COLO668 (cell line): ENCODE results near the gene PRKCZ.

Source experiments
- DNase-seq: peaks from one replicate; lab custom pipeline; 2025; ENCODE audit not compliant: unreplicated experiment; lab: John Stamatoyannopoulos, UW

Gene PRKCZ

DNA sequence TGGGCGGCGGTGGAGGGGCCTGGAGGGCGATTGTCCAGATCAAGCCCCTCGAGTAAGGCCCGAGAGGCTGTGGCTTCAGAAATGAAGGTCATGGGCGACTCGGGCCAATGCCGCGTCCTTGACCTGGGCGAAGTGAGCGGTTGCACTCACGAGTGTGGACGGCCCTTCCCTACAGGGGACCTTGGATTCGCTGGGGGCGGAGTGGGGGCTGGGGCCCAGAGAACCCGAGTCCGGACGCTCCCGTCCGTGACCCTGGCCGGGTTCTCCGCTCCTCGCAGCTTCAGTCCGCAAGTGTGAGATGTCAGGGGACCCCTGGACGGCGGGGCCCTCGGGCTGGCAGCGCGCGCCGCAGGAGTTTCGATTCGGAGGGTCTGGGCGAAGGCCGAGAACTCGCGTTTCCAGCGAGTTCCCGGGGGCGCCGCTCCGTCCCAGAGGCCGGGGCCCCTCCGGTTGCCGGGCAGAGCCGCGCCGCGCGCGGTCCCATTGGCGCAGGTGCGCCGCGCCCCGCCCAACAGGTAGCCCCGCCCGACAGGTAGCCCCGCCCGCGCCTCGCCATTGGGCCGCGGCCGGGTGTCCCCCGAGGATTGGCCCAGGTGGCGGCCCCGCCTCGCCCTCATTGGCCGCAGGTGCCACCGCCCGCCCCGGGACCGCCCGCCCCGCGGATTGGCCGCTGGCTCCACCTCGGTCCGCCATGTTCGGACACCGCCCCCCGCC is at the start of gene PRKCZ:
Gene PRKCZ, plus strand, starts transcription at position 694 of the 714 bp plus-strand sequence. CDS start 220 bp downstream, outside the sequence.
- peak; percentile 100 for DNase-seq

DNA sequence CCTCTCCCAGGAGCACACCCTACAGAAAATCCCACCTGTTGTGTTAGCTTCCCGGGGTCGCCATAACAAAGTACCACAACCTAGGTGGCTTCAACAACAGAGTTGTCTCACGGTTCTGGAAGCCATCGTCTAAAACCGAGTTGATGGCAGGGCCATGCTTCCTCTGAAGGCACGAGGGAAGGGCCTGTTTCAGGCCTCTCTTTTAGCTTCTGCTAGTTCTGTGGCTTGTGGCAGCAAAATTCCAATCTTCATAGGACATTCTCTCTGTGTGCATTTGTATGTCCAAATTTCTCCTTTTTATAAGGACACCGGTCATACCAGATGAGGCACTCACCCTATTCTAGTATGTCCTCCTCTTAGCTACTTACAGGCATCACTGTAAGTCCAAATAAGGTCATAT is 49.8 kb upstream of the PRKCZ start:
- no peak for DNase-seq

DNA sequence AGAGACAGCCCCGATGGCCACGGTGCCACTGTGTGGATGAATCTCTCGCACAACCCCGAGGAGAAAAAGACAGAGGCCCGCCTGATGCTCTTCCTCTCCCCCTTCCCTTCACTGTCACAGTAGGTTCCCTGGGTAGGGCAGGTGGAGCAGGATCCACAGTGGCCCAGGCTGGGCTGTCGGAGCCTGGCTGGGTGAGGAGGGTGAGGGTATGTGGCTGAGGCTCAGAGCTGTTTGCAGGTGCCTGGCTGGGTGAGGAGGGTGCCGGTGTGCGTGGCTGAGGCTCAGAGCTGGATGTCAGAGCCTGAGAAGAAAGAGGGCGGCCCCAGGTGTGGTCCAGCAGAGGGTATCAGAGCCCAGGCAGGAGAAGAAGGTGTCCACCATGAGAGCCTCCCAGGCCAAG is 49.4 kb upstream of the PRKCZ start:
- DNase-seq, result no peak

DNA sequence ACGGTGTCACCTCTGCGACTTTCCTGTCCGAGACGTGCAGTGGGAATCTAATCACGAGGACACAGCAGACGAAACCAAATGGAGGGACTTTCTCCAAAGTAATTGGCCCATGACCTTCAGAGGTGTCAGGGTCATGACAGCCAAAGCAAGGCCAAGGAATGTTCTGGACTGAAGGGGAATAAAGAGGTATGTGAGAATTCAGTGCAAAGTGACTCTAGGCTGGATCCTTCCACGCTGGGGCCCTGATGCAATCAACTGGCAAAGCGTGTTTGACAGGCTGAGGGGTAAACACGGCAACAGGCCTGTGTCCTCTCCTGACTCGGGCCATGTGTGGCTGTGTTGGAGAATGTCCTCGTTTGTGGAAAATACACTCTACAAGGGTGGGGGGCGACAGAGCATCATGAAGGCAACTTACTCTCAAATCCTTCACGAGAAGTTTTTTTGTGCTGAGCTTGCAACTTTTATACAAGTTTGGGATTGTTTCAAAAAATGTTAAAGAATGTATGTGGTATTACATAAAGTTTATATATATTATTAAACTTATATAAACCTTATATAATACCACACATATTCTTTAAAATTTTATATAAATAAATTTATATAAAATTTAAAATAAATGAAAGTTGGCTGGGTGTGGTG is 48.3 kb upstream of the PRKCZ start:
- no peak for DNase-seq

DNA sequence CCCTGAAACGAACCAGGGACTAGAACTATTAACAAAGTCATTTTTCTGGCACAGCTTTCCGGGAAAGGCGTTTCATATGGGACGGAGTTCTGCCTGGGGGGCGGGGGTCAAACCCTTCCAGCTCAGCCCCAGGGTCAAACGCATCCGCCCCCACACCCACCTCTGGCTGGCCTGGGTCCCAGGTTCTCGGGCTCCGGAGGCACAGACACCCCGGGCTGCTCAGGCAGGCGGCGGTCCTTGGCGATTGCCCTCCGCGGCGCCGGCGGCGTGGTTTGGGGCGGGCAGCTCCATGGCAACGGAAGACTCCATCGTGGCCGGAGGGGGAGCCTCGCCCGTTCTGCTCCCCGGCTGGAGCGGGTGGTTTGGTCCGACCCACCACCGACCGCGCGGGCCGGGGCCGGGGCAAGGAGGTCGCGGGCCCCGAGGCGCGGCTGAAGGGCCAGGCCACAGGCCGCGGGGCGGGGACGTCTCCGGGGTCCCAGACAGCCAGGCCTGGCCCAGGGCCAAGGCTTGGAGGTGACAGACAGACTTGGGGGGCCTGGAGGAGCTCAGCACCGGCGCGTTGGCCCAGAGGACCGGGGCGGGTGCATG is 46.6 kb upstream of the PRKCZ start, which contains the start of gene CFAP74:
Gene CFAP74, minus strand, starts transcription at position 246 of the 591 bp plus-strand sequence. CDS start 12,830 bp downstream, outside the sequence.
- peak; percentile 65 for DNase-seq

DNA sequence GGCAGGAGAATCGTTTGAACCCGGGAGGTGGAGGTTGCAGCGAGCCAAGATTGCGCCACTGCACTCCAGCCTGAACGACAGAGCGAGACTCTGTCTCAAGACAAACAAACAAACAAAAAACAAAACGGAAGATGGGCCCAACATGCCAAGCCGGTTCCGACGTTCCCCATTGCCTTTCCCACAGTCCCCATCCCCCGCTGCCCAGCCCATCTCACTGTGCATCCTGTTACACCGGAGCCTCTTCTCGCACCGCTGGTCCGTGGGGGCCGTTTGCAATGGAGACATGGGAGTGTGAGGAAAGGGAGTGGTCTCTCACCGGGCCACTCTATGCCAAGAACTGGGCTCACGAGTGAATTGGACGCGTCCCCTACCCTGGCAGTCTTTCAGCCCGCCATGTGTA is 45.4 kb upstream of the PRKCZ start:
- DNase-seq, result no peak

DNA sequence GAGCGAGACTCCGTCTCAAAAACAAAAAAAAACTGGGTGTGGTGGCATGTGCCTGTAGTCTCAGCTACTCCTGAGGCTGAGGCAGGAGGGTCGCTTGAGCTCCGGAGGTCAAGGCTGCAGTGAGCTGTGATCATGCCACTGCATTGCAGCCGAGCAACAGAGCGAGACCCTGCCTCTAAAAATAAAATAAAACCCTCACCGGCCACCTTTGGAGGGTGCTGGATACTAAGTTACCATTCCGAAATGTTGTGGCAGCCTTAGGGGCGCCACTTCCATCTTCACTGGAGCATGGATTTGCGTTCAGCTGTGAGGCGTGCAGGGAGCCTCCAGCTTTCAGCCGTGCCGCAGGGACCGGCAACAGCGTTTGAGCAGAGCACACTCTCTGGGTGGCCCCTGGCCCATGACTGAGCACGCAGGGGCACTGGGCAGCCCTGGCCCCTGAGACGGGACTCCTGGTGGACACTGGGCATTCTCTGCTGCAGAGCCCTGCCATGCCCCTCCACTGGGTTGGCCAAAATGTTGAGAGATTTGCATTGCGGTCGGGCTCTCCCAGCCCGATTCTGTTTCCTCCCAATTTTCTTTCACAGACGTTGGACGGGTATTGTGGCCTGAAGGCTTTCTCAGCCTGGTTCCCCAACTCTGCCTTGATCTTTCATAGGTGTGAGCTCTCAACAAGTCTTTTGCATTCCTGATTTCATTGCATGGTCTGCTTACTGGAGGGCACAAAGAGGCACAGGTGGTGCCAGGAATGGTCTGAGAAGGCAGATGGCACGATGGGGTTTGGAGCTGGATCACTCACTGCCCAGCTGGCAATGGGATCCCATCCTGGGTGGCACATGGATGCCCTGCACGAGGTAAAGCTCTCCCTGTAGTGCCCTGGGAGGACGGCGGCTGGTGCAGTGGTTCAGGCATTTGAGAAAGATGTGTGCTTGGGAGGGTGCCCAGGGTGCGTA is 40.8 kb upstream of the PRKCZ start:
- DNase-seq, result no peak

DNA sequence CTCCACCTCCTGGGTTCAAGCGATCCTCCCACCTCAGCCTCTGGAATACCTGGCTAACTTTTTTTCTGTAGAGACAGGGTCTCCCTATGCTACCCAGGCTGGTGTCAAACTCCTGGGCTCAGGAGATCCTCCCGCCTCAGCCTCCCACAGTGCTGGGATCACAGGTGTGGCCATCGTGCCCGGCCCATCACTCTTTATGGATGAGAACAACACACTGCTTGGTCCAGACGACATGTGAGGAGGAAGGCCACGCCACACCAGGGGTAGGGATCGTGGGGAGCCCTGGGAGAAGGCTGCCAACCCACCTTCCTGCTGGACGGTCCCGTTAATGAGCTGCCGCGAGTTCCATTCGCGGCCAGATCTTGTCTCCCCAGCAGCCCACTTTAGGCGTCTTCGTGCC is 36.0 kb upstream of the PRKCZ start:
- DNase-seq, result no peak

DNA sequence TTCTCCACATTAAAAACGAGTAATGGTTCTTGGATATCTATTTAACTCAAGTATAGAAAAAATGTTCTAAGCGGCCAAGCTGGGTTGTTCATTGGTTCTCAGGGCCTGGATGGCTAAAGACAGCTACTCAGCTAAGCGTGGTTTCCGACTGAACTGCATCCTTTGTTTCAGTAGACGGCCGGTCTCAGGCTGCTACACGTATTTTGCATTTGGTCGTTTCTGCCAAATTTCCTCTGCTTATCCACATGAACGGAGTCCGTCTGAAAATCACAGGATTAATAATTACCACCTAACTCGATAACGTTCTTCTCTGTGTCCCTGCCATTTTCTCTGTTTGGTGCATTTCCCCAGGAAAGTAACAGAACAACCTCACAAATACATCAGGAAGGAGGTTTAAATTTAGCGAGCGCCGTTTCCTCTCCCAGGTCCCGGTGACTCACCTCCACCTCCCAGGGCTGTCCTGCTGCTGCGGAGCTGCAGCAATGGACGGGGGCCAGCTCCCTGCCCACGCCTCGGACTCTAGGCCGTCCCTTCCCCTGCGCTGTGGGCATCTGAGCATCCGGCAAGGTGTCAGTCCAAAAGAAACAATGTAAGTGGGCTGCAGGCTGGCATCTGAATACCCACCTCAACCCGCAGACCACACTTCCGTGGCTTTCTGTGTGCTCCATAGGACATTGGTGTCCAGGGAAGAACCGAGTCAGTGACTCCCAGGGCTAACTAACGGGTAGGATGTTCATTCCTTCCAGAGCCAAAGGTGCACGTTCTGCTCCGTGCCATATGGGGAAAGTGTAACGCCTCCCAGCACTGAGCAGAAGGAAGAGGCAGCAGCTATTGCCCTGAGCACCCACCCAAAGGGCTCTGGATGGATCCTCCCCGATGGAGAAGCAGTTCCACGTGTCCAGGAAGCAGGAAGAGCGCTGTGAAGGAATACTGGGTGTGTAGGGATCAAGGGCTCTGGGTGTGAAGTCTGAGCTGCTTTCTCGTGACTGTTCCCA is 35.2 kb upstream of the PRKCZ start:
- no peak for DNase-seq

DNA sequence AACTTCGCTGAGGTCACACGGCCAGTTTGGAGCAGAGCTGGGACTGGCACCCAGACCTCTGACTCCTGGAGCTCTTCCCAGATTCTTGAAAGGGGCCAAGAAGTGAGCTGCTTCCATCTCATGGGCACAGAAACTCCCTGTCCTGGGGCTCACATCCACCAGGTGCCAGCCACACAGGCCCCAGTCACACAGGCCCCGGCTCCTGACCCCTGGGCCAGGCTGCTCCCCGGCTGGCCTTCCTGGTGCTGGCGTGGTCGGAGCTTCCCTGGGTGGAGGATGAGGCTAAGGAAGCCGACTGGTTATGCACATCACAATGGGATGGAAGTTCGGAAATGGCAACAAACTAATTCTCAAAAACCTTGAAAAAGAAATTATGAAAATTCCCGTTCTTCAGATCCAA is 34.1 kb upstream of the PRKCZ start:
- DNase-seq, result no peak

DNA sequence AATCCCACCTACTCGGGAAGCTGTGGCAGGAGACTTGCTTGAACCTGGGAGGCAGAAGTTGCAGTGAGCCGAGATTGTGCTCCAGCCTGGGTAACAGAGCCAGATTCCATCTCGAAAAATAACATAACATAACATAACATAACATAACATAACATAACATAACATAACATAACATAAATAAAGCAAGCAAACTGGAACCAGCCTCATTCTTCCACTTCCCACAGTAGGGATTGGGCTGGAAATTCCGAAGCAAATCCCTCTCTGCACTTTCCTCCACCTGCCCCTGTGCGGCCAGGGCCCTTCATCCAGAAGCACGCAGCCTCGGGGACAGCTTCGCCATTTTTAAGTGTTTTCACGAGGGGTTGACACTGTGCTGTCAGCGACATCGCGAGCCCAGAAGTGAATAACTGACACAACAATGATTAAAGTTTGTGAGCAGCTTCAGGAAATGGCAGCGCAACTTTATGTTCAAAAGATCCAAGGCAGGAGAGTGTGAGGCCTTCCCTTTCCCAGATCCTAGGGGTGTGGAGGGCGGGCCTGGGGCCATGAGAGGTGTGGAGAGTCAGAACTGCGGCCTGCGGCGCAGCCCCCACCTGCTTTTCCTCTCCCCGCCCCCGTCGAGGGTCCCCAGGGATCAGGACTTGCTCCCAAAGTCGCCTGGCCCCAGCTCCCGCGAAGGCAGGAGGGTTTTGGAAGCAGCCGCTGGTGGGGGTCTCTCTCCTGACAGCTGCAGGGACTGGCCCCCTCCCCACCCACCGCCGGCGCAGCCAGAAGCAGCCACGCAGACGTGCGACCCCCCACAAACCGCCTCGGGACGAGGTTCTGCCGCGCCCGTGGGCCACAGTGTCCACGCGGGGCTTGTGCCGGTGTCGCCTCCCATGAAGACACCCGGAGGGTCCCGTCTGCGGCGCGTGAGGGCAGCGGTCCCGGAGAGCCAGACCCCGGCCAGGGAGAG is 31.7 kb upstream of the PRKCZ start:
- DNase-seq, result no peak

DNA sequence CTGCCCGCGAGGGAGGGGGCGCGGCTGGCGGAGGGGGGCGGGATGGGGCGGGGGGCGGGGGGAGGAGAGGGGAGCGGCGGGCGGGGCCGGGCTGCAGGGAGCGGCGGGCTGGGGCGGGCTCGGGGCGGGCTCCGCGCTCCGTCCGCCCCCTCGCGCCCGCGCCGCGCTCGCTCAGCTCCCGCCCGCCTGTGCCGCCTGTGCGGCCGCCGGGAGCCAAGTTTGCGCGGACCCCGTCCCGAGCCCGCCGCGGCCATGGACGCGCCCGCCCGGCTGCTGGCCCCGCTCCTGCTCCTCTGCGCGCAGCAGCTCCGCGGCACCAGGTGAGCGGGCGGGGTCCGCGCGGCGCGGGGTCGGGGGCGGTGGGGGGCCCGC is 31.1 kb upstream of the PRKCZ start, which contains the start of gene GABRD:
Gene GABRD, plus strand, starts transcription at position 174 of the 372 bp plus-strand sequence. Its CDS starts 79 bp downstream, at position 253.
- peak; percentile 53 for DNase-seq

DNA sequence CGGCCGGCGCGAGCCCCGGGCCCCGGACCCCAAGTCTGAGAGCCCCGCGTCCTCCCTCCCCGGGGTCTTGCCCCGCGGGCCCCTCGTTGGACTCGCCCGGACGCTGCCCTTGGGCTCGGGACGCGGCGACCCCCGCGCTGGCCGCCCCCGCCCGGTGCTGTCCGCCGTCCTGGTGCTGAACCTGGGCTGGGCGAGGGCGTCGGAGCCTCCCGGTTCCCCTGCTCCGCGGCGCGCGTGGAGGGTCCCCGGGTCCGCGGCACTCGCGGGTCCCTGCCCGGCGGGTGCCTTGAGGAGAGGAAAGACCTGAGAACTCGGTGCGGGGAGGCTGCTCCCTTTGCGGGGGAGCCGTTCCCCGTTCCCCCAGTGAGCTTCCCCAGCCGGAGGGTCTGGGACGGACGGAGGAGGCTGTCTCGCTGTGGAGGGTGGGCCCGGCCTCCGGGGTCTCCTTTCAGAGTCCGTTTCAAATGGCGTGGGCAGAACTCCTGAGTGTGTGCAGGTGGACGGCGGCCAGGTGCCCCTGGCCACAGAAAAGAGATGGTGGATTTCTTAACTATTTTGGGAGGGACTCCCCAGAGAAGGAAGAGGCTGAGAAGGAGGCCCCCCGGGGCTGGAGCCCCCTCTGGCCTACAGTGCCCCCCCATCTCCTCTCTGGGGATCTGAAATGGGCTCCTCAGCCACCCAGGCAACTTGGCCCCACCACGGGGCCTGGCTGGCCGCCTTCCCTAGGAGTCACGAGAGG is 30.5 kb upstream of the PRKCZ start:
- DNase-seq, result no peak

DNA sequence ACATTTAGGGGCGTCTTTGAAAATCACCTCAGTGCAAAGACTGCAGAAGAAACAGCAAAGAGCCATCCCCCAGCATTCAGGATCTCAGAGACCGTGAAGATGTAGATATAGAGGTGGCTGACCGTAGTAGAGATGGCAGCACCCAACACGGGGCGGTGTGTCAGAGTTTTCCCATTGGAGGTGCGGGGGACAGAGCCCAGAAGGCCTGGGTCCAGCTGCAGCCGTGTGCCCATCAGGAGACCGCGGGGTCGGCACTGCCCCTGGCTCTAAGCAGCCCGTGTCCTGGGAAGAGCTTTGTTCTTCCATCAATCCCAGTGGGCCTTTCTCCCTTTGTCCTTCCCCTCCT is 29.9 kb upstream of the PRKCZ start:
- DNase-seq, result no peak

DNA sequence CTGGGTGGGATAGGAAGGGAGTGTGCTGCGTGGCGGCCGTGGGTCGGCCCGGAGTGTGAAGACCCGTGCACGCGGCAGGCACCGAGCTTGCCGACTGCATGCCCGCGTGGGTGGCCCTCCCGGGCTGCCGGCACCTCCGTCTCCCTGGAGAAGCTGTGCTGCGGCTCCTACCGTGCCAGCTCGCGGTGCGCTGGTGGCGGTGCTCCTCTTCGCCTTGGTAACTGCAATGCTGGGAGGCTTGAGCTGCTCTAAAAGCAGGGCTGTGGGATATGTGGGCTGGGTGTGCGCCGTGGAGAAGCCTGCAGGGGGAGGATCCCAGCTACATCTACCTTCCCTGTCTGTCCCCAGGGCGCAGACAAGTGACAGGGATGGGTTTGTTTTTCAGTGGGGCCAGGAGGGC is 28.7 kb upstream of the PRKCZ start:
- DNase-seq, result no peak

DNA sequence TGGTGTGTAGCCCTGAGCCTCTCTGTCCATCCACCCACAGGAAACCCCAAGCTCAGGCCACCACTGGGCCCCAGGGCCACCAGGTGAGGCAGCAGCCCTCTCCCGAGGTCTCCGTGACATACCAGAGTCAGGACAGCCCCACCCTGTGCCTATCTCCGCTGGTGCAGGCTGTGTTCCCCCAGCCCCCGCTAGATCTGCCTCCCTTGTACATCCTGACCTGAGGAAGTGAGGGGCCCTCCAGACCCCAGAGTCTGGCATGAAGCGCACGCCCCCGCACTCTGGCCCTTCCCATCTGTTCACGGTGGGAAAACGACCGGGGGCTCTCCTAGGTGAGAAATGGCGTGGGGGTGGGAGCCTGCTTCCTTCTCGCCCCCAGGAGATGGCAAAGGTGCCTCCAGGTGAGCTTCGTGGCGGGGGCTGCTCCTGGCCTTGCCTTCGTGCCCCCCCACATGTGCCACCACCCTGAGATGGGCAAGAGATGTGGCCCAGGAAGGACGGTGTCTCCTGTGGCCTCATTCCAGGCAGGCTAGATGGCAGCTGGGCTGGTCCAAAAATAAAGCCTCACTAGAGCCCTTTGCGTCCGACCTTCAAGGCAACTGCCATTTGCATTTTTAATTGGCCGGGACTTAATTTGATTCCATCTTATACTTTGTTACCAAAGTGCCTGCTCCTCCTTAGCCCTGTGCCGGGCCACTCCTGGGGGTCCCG is 28.0 kb upstream of the PRKCZ start:
- no peak for DNase-seq

DNA sequence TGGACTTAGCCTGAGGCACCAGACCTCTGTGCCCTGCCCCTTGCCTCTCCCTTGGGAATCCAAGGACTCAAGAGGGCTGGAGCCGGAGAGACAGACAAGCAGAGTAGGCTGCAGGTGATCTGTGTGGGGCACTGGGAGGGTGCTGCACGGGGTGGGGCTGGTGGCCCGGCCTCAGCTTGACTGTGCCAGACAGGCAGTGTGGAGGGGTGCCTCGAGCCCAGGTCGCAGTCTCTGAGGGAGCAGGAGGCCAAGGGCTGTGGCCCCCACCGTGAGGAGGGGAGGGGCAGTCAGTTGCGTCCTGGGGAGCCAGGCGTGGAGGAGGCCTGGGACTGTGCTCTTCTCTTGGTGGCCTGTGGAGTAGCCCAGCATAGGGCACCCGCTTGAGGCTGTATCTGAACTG is 27.0 kb upstream of the PRKCZ start:
- no peak for DNase-seq

DNA sequence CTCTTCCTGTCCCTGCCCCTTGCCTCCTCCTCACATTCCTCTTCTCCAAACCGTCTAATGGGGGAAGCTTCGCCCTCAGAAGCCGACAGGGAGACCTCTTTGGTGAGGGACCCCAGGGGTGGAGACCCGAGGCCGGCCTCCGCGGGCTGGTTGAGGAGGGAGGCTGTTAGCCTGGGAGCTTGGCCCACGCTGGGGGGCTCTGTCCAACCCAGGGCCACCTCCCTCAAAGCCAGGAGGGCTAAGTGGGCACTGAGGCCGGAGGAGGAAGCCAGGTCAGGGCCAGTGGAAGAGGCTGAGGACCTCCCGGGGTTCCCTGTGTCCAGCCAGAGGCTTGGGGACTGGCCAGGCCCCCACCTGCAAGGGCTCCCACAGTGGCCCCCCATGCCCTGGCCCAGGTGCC is 25.8 kb upstream of the PRKCZ start:
- DNase-seq, result no peak
